ENCODE data around the gene LAP3. TPM values are rescaled to one million over a fixed set of nuclear protein-coding genes. Genes with fewer than 3 reads are reported as not detected.
A peak's percentile ranks its signal among the peaks of the same experiment; 100 is the strongest.

The LAP3 gene
- total and polyA plus RNA-seq, 8 donors = 46.4 to 152 (median 90.8) TPM

- Histone ChIP-seq H3K9me3 (no peaks in the 10 kb centered on the region), H3K27ac (peak within 1 kb of the TSS; percentile 87 to 92 (median 91)), H3K36me3 (peaks cover 0 to 33% (median 28%) of the 10 kb centered on the region in 4 donors), H3K4me1 (peaks cover 29 to 57% (median 40%) of the 10 kb centered on the region in 4 donors), H3K27me3 (no peaks in the 10 kb centered on the region), H3K4me3 (peak within 1 kb of the TSS; percentile 85 to 99 (median 94))
- intact Hi-C loops (cut with DNase I; ENCODE audit: low total_unique reads) = loop anchor here (5.0 kb wide), 1 partner anchor 32 kb away; no protein-coding TSS in a partner anchor
- WGBS, 5 donors = 0 to 1% (median 0%) methylated on average over 46 of the region's 46 CpGs
- DNase-seq = peak; percentile 98 to 99
- peak in 2 of 4 donors; percentile 39 to 81 for TF ChIP-seq POLR2A (IDR thresholded peaks at IDR 0.05)
- TF ChIP-seq POLR2AphosphoS5 (IDR thresholded peaks at IDR 0.05) = peak; percentile 90 to 96 (median 94)
- TF ChIP-seq EP300 (IDR thresholded peaks at IDR 0.05) = no peak
- TF ChIP-seq CTCF (IDR thresholded peaks at IDR 0.05) = peak in 1 of 7 experiments; percentile 18
Measured at GRCh38 chr4:17614416-17615299, 37.7 kb downstream of the LAP3 start, which contains the start of gene MED28. TSS of gene MED28 (plus strand) at chr4:17614641. CDS start at chr4:17614655, 14 bp downstream.

- H3K27ac ChIP-seq = no peak overlapping the region
- 48 to 62% (median 49%) methylated on average over 5 of the region's 5 CpGs for WGBS, 5 donors
- intact Hi-C loops (cut with DNase I; ENCODE audit: low total_unique reads) = loop anchor here (5.0 kb wide), 1 partner anchor 34 kb away; no protein-coding TSS in a partner anchor
- H3K9me3 ChIP-seq = no peaks in the 10 kb centered on the region
- H3K4me3 ChIP-seq = peak overlapping the region; percentile 85 to 99 (median 94)
- H3K36me3 ChIP-seq = peaks cover 13 to 50% (median 44%) of the 10 kb centered on the region in 4 donors
- DNase-seq = no peak
- TF ChIP-seq CTCF (IDR thresholded peaks at IDR 0.05) (no peak), POLR2A (IDR thresholded peaks at IDR 0.05) (no peak), EP300 (IDR thresholded peaks at IDR 0.05) (no peak), POLR2AphosphoS5 (IDR thresholded peaks at IDR 0.05) (no peak)
- H3K4me1 ChIP-seq = peaks cover 29 to 62% (median 43%) of the 10 kb centered on the region in 4 donors
- H3K27me3 ChIP-seq = no peaks in the 10 kb centered on the region
Measured at GRCh38 chr4:17616283-17616682, 39.3 kb downstream of the LAP3 start.

- H3K9me3 ChIP-seq = no peaks in the 10 kb centered on the region
- DNase-seq = no peak
- H3K27ac ChIP-seq = no peak overlapping the region
- H3K4me1 ChIP-seq = peaks cover 25 to 52% (median 40%) of the 10 kb centered on the region in 4 donors
- H3K36me3 ChIP-seq = peaks cover 39 to 76% (median 70%) of the 10 kb centered on the region in 4 donors
- intact Hi-C loops (cut with DNase I; ENCODE audit: low total_unique reads) = loop anchor here (5.0 kb wide), 1 partner anchor 37 kb away; no protein-coding TSS in a partner anchor
- no peaks in the 10 kb centered on the region for H3K27me3 ChIP-seq
- H3K4me3 ChIP-seq = no peak overlapping the region
- TF ChIP-seq EP300 (IDR thresholded peaks at IDR 0.05) (no peak), POLR2A (IDR thresholded peaks at IDR 0.05) (no peak), CTCF (IDR thresholded peaks at IDR 0.05) (no peak), POLR2AphosphoS5 (IDR thresholded peaks at IDR 0.05) (no peak)
- WGBS, 5 donors = 0 to 71% (median 30%) methylated on average over 1 of the region's 1 CpG
Measured at GRCh38 chr4:17618926-17619325, 41.9 kb downstream of the LAP3 start.

DNA sequence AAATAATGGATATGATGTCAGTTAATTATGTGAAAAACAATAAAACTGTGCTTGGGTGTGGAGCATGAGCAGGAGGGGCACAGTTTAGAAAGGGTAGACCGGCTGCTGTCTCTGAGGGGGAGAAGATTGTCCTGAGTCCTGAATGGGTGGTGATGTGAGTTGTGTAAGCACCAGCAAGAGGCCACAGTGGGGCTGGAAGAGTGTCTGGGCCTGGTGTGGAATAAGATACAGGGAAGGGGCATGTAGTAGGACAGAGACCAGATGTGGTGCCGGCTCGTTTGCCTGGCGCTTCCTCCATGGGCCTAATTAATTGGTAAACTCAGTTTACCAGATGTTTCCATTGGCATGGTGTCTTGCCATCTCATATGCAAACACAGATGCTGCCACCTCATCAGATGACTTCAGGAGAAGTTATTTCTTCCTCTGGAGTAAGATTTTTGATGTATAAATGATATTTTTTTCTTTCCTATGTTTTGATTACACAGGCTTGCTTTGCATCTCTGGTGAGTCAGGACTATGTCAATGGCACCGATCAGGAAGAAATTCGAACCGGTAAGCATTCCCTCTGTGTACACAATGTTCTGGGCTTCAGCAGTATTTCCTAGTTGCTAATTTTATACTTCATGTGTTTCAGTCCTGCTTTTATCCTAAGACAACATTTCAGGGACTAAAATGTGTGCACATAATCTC, 42.6 kb downstream of the LAP3 start:
- Histone ChIP-seq H3K9me3 (no peaks in the 10 kb centered on the region), H3K36me3 (peaks cover 45 to 82% (median 77%) of the 10 kb centered on the region in 4 donors), H3K4me1 (peaks cover 25 to 52% (median 40%) of the 10 kb centered on the region in 4 donors), H3K27me3 (no peaks in the 10 kb centered on the region), H3K27ac (no peak overlapping the region), H3K4me3 (no peak overlapping the region)
- TF ChIP-seq POLR2AphosphoS5 (IDR thresholded peaks at IDR 0.05) = no peak
- no peak for TF ChIP-seq POLR2A (IDR thresholded peaks at IDR 0.05)
- no peak for TF ChIP-seq EP300 (IDR thresholded peaks at IDR 0.05)
- WGBS, 5 donors = 47 to 71% (median 59%) methylated on average over 7 of the region's 7 CpGs
- intact Hi-C loops (cut with DNase I; ENCODE audit: low total_unique reads) = loop anchor here (5.0 kb wide), 1 partner anchor 37 kb away; no protein-coding TSS in a partner anchor
- DNase-seq = no peak
